Endothelial cell of umbilical vein (primary cell): ENCODE results near the gene IPO9. TPM values are rescaled to one million over a fixed set of nuclear protein-coding genes. Genes with fewer than 3 reads are reported as not detected.
A peak's percentile ranks its signal among the peaks of the same experiment; 100 is the strongest.

Source experiments
- BruUV-seq: library from RNA; stranded (reverse); fragments of 400-500 nt; replicated peaks from 2 replicates; lab custom pipeline; 2021; lab: Mats Ljungman, UMichigan
- CTCF ChIA-PET: fragments of 300-600, 350-600 bp; sonication (Branson Sonifier 250); formaldehyde crosslinking; loops from one replicate; lab custom pipeline; 2021; ENCODE audit warnings: antibody characterized with exemption, inconsistent platforms; lab: Charles Lee
- POLR2A ChIA-PET: fragments of 300-600, 350-600 bp; sonication (Branson Sonifier 250); formaldehyde crosslinking; loops from one replicate; lab custom pipeline; 2021; ENCODE audit warnings: antibody characterized with exemption, inconsistent platforms; lab: Charles Lee
- DNase-seq: peaks from one replicate; pipeline ENCODE4 v3.0.0-alpha.2; 2011; ENCODE audit warnings: low read depth, low spot score
- FAIRE-seq: peaks from 2 replicates; lab custom pipeline; 2011; peaks lifted over from hg19 to GRCh38; lab: Jason Lieb, UNC
- H2AFZ ChIP-seq: 2 replicates; pipeline ENCODE4 v1.6.0; 2012; ENCODE audit warnings: low read depth, low read length, control low read depth, inconsistent platforms
- H3K27ac ChIP-seq: 2 replicates; pipeline ENCODE4 v1.5.1; 2011; ENCODE audit warnings: low read depth, mild to moderate bottlenecking, control low read depth, low read length, moderate library complexity; ENCODE audit not compliant: insufficient read depth
- H3K27me3 ChIP-seq, 2 experiments: 2 replicates each; pipeline versions ENCODE4 v1.6.0 to v1.6.1; 2011; ENCODE audit warnings: low read length in 2 of 2, mixed read lengths in 1 of 2; ENCODE audit not compliant: control insufficient read depth in 2 of 2, insufficient read depth in 2 of 2
- H3K36me3 ChIP-seq, 2 experiments: 2 replicates in 1 of 2; 3 replicates in 1 of 2; pipeline ENCODE4 v1.5.1; 2011; ENCODE audit warnings: low read length in 2 of 2, mild to moderate bottlenecking in 1 of 2, moderate library complexity in 1 of 2; ENCODE audit not compliant: control insufficient read depth in 2 of 2, insufficient read depth in 2 of 2; ENCODE audit errors: extremely low read depth in 1 of 2
- H3K4me1 ChIP-seq: 3 replicates; pipeline ENCODE4 v1.5.1; 2011; ENCODE audit warnings: mild to moderate bottlenecking, low read length; ENCODE audit not compliant: control insufficient read depth, insufficient read depth; ENCODE audit errors: extremely low read depth
- H3K4me2 ChIP-seq: 2 replicates; pipeline ENCODE4 v1.6.1; 2011; ENCODE audit warnings: low read length, control low read depth, mixed read lengths; ENCODE audit not compliant: insufficient read depth
- H3K4me3 ChIP-seq, 3 experiments: fragments of 200-600 bp in 1 of 3; sonication (generic), shearing (Covaris generic) in 1 of 3; replicated peaks in 1 of 3; 2 replicates each; pipeline ENCODE4 v1.5.1; 2011 to 2016; ENCODE audit warnings: control low read depth in 3 of 3, low read length in 3 of 3, mild to moderate bottlenecking in 2 of 3, inconsistent platforms in 1 of 3, low read depth in 1 of 3, moderate library complexity in 1 of 3; ENCODE audit not compliant: insufficient read depth in 1 of 3
- H3K79me2 ChIP-seq: 2 replicates; pipeline ENCODE4 v1.6.0; 2012; ENCODE audit warnings: low read length, inconsistent platforms; ENCODE audit not compliant: control insufficient read depth, insufficient read depth
- H3K9ac ChIP-seq: replicated peaks from 2 replicates; pipeline ENCODE3; 2011; ENCODE audit warnings: low read length, control low read depth; ENCODE audit not compliant: insufficient read depth; ENCODE audit errors: extremely low read depth
- H3K9me1 ChIP-seq: replicated peaks from 3 replicates; pipeline ENCODE4 v1.6.0; 2011; ENCODE audit warnings: mild to moderate bottlenecking, low read length; ENCODE audit not compliant: control insufficient read depth, insufficient read depth; ENCODE audit errors: extremely low read depth
- H3K9me3 ChIP-seq: replicated peaks from 2 replicates; pipeline ENCODE4 v1.5.1; 2012; ENCODE audit warnings: low read length, inconsistent platforms; ENCODE audit not compliant: control insufficient read depth, insufficient read depth
- H4K20me1 ChIP-seq: replicated peaks from 2 replicates; pipeline ENCODE3; 2011; ENCODE audit warnings: mild to moderate bottlenecking, low read length; ENCODE audit not compliant: control insufficient read depth, insufficient read depth; ENCODE audit errors: extremely low read depth
- EZH2 ChIP-seq: IDR thresholded peaks from 2 replicates; pipeline ENCODE4 v1.6.1; 2012; ENCODE audit warnings: borderline replicate concordance, low read depth, mild to moderate bottlenecking, moderate library complexity, low read length, inconsistent platforms; ENCODE audit not compliant: severe bottlenecking
- GATA2 ChIP-seq: IDR thresholded peaks from 2 replicates; pipeline ENCODE4 v1.7.0; 2011; ENCODE audit warnings: low read depth, mild to moderate bottlenecking, moderate library complexity, mixed read lengths, low read length; ENCODE audit not compliant: insufficient read length, insufficient read depth
- JUN ChIP-seq: IDR thresholded peaks from 2 replicates; pipeline ENCODE4 v1.6.1; 2011; ENCODE audit warnings: borderline replicate concordance, low read depth; ENCODE audit not compliant: insufficient read length, insufficient read depth
- MYC ChIP-seq: IDR thresholded peaks from one replicate; pipeline ENCODE4 v1.6.1; 2011; ENCODE audit warnings: mild to moderate bottlenecking, low read depth, low read length
- POLR2A ChIP-seq: IDR thresholded peaks from 2 replicates; pipeline ENCODE4 v1.6.1; 2012; ENCODE audit warnings: low read depth, mild to moderate bottlenecking, control low read depth, low read length
- POLR2AphosphoS5 ChIP-seq: IDR thresholded peaks from 2 replicates; pipeline ENCODE4 v1.6.1; 2012; ENCODE audit warnings: low read depth, mild to moderate bottlenecking, control low read depth, low read length, moderate library complexity; ENCODE audit not compliant: insufficient read depth
- dilution Hi-C: fragments of 300-500 bp; cut with MboI; formaldehyde crosslinking; loops from one replicate; pipeline ENCODE4 v1.15.0; 2019; ENCODE audit warnings: low sequenced_read_pairs; ENCODE audit not compliant: extremely low pct_ligation_motif_present
- intact Hi-C: fragments of 100-400 bp; cut with micrococcal nuclease; formaldehyde crosslinking; loops from one replicate; pipeline ENCODE4 v1.10.0; 2022
- polyA plus RNA-seq, 4 experiments: library from polyadenylated mRNA; depleted of rRNA in 3 of 4; stranded (reverse) in 3 of 4; unstranded in 1 of 4; fragments of >200 nt; gene quantifications; 2 replicates each; pipeline versions ENCODE4 v1.2.1 to v1.2.3, GENCODE V29; 2011 to 2012; ENCODE audit warnings: missing spikeins in 1 of 4
- total RNA-seq: library from RNA; stranded (reverse); gene quantifications from 2 replicates; pipeline ENCODE4 v1.2.3, GENCODE V29; 2021
- TF ChIP-seq, protein P1 (sequence below), 2 donors: IDR thresholded peaks; 1 replicate in 1 of 2; 2 replicates in 1 of 2; pipeline ENCODE4 v1.5.1; 2011; ENCODE audit warnings: low read length in 2 of 2, mild to moderate bottlenecking in 2 of 2, moderate library complexity in 2 of 2, control low read depth in 1 of 2, inconsistent platforms in 1 of 2, low read depth in 1 of 2; ENCODE audit not compliant: insufficient read depth in 1 of 2; ENCODE audit errors: extremely low read depth in 1 of 2
- TF ChIP-seq, protein P2 (sequence below): IDR thresholded peaks from 2 replicates; pipeline ENCODE4 v1.6.1; 2011; ENCODE audit not compliant: insufficient read depth, insufficient read length

IPO9 gene
- total and polyA plus RNA-seq, 2 donors (not counting 3 experiments of a cell fraction or from before 2014, with no cell fraction given), result 53.4 to 104 TPM

DNA sequence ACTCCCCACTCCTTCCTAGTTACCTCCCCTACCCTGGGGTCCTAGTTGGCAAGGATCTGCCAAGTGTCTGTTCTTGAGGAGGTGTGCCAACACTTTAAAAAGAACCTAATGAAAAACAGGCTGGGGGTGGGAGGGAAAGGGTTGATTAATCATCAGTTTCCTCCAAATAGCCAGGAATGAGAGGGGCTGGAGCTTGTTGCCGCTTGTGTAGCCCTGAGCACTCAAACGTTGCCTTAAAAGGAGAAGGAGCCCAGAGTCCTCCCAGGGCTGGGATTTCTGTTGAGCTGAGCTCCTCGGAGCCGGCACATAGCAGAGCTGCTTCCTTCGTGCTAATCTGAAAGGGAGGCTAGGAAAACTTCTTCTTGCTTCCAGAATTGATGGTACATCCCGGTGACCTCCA is 75.6 kb downstream of the IPO9 start:
- Histone ChIP-seq H3K4me1 (peaks cover 13% of the 10 kb centered on the region), H3K9me3 (no peaks in the 10 kb centered on the region), H2AFZ (peak overlapping the region; percentile 66), H3K36me3 (no peaks in the 10 kb centered on the region), H3K9ac (peak overlapping the region; percentile 20), H3K9me1 (no peaks in the 10 kb centered on the region), H3K79me2 (no peaks in the 10 kb centered on the region), H3K27ac (peak overlapping the region; percentile 30), H3K4me3 (no peak overlapping the region), H3K4me2 (no peak overlapping the region), H3K27me3 (no peaks in the 10 kb centered on the region), H4K20me1 (no peaks in the 10 kb centered on the region)
- DNase-seq (peak; percentile 81), FAIRE-seq (peak; percentile 92)
- dilution Hi-C loops (no loop called here), intact Hi-C loops (loop anchor here (1.0 to 2.0 kb wide), 3 partner anchors 8 to 50 kb away; partner anchors contain the start of gene TIMM17A)
- ChIA-PET CTCF (interaction anchor here (0.5 to 3.6 kb wide), 12 partner anchors 9 to 78 kb away, joined by 3 to 22 read pairs (median 4); partner anchors contain the start of genes LMOD1 and RNPEP), POLR2A (interaction anchor here (0.9 to 1.5 kb wide), 6 partner anchors 9 to 60 kb away, joined by 3 to 4 read pairs (median 4); partner anchors contain the start of genes LMOD1 and TIMM17A)
- no TSS peak for BruUV-seq
- no peak for TF ChIP-seq MYC
- TF ChIP-seq POLR2A, result no peak
- no peak for TF ChIP-seq GATA2
- peak; percentile 31 for TF ChIP-seq POLR2AphosphoS5

DNA sequence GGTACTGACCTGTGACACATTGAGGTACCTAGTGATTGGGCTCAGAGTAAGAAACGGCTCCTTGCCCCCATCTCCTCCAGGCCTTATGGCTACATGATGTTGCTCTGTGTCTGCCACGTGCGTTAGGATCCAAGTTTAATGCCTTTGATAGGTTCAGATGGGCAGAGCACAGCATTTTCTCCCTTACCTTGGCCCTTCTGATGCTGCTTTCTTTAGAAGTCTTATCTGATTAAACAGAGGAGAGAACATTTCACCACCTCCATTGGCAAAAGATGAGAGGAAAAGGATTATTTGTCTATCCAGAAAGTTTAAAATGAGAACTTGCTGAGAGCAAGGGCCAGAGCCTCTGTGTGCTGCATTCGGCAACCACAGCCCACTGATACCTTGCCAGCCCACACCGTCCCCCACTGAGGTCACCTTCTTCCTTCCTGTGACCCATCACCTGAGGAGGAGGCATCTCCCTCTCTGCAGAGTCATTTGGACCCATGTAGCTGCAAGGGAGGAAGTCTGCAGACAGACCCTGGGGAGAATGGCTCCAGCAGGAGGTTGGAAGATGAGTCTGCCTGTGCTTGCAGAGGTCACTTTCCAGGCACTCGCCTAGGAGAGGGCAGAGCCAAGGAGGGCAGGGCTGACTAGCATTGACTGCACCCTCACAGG is 76.4 kb downstream of the IPO9 start:
- ChIA-PET POLR2A (interaction anchor here (0.9 to 1.5 kb wide), 5 partner anchors 12 to 59 kb away, joined by 3 to 4 read pairs (median 3); partner anchors contain the start of genes LMOD1 and TIMM17A), CTCF (interaction anchor here (0.9 to 3.6 kb wide), 6 partner anchors 8 to 68 kb away, joined by 3 to 22 read pairs (median 8); no protein-coding TSS in a partner anchor)
- no peak for DNase-seq
- no TSS peak for BruUV-seq
- intact Hi-C loops, result loop anchor here (2.0 kb wide), 1 partner anchor 49 kb away; the partner anchor contains the start of gene TIMM17A
- no peaks in the 10 kb centered on the region for H3K79me2 ChIP-seq
- peak overlapping the region; percentile 30 for H3K27ac ChIP-seq
- dilution Hi-C loops, result no loop called here
- H4K20me1 ChIP-seq, result no peaks in the 10 kb centered on the region
- H3K9me3 ChIP-seq, result no peaks in the 10 kb centered on the region
- peaks cover 13% of the 10 kb centered on the region for H3K4me1 ChIP-seq
- no peaks in the 10 kb centered on the region for H3K36me3 ChIP-seq
- TF ChIP-seq JUN (no peak), EZH2 (no peak), POLR2A (no peak), MYC (no peak)
- TF ChIP-seq, protein P1, sequence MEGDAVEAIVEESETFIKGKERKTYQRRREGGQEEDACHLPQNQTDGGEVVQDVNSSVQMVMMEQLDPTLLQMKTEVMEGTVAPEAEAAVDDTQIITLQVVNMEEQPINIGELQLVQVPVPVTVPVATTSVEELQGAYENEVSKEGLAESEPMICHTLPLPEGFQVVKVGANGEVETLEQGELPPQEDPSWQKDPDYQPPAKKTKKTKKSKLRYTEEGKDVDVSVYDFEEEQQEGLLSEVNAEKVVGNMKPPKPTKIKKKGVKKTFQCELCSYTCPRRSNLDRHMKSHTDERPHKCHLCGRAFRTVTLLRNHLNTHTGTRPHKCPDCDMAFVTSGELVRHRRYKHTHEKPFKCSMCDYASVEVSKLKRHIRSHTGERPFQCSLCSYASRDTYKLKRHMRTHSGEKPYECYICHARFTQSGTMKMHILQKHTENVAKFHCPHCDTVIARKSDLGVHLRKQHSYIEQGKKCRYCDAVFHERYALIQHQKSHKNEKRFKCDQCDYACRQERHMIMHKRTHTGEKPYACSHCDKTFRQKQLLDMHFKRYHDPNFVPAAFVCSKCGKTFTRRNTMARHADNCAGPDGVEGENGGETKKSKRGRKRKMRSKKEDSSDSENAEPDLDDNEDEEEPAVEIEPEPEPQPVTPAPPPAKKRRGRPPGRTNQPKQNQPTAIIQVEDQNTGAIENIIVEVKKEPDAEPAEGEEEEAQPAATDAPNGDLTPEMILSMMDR (IDR thresholded peaks at IDR 0.05; ENCODE audit: extremely low read depth in 1 of 2, insufficient read depth in 1 of 2, low read depth in 1 of 2, low read length in 2 of 2), result no peak
- TF ChIP-seq, protein P2, sequence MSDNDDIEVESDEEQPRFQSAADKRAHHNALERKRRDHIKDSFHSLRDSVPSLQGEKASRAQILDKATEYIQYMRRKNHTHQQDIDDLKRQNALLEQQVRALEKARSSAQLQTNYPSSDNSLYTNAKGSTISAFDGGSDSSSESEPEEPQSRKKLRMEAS, result no peak
- no peaks in the 10 kb centered on the region for H3K27me3 ChIP-seq
- FAIRE-seq, result peak; percentile 28
- H3K9ac ChIP-seq, result no peak overlapping the region
- H2AFZ ChIP-seq, result no peak overlapping the region
- H3K4me3 ChIP-seq, result no peak overlapping the region
- no peaks in the 10 kb centered on the region for H3K9me1 ChIP-seq
- no peak overlapping the region for H3K4me2 ChIP-seq
